IPS-11a (cell line): ENCODE results near the gene HS3ST2.
"Not testable (repeated sequence)": the region's sequence is repeated elsewhere in the genome, so short reads cannot be mapped to it uniquely, and the experiment has no call there.

ENCODE experiments used
- H3K4me3 ChIP-seq: one replicate; pipeline ENCODE4 v1.5.1; 2013; ENCODE audit warnings: low read depth, low read length, control low read depth

The HS3ST2 gene

GRCh38 chr16:22929461-22929860, 115.5 kb downstream of the HS3ST2 start:
- no peak overlapping the region for H3K4me3 ChIP-seq

- H3K4me3 ChIP-seq, result no peak overlapping the region
These were observed 118.2 kb downstream of the HS3ST2 start for GRCh38 chr16:22932032-22932771.

GRCh38 chr16:22933173-22933572, 119.2 kb downstream of the HS3ST2 start:
- no peak overlapping the region for H3K4me3 ChIP-seq

GRCh38 chr16:22934786-22935185, 120.8 kb downstream of the HS3ST2 start:
- H3K4me3 ChIP-seq, result no peak overlapping the region

GRCh38 chr16:22937169-22937568, 123.2 kb downstream of the HS3ST2 start:
- H3K4me3 ChIP-seq, result no peak overlapping the region

DNA sequence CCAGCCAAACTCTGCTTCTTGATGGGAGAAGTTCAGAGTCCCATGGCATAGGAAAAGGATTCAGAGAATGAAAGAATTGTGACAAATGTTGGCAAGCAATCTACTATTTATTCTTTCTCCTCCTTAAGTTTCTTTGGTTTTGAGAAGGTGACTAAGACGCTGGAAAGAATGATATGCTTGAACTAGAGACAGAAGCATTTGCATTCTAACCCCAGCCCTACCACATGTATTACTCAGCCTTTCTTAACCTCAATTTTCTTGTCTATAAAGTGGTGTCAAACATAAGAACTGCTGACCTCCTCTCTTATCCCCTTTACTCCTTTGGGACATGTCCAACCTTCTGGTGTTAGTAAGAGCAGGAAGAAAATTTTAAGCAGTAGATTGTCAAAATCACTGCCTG, 124.7 kb downstream of the HS3ST2 start:
- H3K4me3 ChIP-seq, result no peak overlapping the region

- not testable (repeated sequence) for H3K4me3 ChIP-seq
These were observed 125.9 kb downstream of the HS3ST2 start for GRCh38 chr16:22939744-22940363.

DNA sequence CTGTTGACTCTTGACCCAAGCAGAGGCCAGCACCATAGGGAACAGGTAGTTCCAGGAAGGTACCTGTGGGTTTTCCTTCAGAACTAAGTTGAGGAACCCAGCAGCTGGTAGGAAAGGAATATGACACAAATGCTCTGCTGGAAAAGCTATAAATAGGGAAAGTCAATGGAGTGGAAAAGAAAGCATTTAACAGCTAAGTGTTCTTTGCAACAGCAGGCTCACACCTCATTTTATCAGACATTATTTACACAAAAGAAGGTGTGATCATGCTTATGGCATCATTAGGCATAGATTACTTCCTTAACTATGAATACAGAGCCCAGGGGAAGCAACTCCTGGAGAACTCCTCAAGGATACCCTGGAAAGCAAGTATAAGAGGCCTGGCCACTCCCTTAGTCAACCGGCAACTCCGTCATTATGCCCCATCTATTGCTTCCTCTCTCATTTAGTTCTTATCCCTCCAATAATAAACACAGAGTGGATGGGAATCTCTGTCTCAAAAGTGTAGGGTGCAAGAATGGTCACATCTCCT, 128.1 kb downstream of the HS3ST2 start:
- H3K4me3 ChIP-seq, result no peak overlapping the region

DNA sequence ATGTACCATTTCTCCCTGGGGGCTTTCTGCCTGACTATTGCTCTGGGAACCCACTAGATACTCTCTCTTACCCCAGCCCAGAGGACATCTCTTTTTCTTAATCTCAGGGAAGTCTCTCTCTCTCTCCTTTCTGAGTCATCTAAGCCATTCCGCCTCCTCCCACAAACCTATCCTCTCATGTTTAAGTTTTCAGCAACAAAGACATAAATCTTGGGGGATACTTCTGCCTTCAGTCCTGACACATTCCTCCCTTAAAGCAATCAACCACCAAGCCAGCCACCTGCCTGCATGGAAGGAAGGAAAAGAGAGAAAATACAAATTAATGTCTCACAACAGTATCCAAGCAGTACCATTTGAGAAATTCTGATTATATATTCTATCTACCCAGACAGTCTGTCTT, 128.8 kb downstream of the HS3ST2 start:
- no peak overlapping the region for H3K4me3 ChIP-seq

DNA sequence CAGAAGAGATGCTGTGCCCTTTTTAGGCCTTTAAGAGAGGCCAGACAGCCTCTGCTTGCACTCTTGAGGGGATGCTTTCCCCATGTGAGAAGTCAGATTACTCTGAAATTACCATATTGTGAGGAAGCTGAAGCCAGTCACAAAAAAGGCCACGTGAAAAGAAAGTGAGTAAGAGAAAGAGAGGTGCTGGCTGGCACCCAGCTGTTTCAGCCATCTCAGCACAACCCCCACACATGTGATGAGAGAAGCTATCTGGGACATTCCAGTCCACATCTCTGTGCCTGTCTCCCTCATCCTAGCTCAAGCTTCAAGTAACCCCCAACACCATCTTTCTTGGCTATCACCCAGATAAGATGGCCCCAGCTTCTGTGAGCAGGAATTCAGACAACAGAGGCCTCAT, 131.4 kb downstream of the HS3ST2 start:
- H3K4me3 ChIP-seq, result no peak overlapping the region

GRCh38 chr16:22946433-22946832, 132.5 kb downstream of the HS3ST2 start:
- H3K4me3 ChIP-seq, result no peak overlapping the region

DNA sequence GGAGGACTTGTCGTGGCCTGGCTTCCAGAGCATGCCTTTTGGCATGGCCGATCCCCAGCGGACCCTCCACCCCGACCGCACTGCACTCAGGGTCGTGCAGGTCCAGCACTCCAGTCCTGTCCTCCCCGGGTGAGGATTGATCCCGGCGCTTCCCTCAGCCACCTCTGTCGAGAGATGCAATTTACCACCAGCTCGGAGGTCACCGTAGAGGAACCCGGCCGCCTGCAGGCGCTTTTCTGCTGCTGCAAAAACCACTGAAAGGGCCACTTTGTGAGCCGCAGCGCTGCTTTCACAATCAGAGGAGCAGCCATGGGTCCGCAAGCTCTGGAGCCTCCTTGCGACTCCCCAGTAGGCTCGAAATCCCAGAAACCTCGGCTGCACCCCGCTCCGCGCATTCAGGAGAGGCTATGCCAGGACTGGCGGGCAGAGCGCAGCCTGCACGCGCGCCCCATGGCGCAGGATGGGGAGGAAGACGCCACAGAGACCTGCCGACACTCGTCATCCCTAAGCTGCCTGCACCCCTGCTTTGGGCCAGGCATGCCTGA, 134.2 kb downstream of the HS3ST2 start:
- H3K4me3 ChIP-seq, result no peak overlapping the region

GRCh38 chr16:22948603-22949368, 134.8 kb downstream of the HS3ST2 start:
- H3K4me3 ChIP-seq, result no peak overlapping the region

- no peak overlapping the region for H3K4me3 ChIP-seq
These were observed 141.6 kb downstream of the HS3ST2 start for GRCh38 chr16:22955461-22956070.

- no peak overlapping the region for H3K4me3 ChIP-seq
These were observed 147.2 kb downstream of the HS3ST2 start for GRCh38 chr16:22961206-22961605.

GRCh38 chr16:22962905-22963304, 148.9 kb downstream of the HS3ST2 start:
- H3K4me3 ChIP-seq, result no peak overlapping the region
